ENCODE measurements around the gene FBXL3.

FBXL3 gene

DNA sequence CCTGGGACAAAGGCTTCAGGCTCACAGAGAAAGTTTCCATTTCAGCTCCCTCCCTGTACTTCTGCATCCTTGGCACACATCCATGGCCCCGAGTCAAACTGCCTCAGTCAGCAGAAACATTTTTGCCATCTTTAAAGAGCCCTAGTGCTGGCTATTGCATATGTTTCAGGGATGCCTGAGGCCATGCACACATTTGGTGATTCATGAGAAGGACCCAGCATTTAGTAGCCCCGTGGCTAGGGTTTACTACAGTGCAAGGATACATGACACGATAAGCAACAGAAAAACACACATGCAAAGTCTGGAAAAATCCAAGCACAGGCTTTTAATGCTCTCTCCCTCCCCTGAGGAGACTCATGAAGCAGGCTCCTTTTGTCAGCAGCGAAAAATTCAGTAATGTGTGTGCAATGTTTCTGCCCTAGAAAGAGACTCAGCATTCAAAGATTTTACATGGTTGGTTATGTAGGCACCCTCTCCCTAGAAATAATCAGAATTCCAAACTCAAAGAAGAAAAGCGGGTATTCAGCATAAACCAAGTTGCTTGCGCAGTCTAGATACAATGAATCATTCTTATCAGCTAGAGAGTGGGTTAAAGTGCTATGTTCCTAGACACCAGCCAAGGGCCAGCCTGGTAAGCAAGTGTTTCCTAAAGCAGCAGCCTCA, 61.1 kb downstream of the FBXL3 start:
- no peak for TF ChIP-seq GATA2 (IDR thresholded peaks at IDR 0.05; ENCODE audit: low read depth, low read length)
- no peak for TF ChIP-seq GATA3 (IDR thresholded peaks at IDR 0.05; ENCODE audit: low read depth, low read length)

DNA sequence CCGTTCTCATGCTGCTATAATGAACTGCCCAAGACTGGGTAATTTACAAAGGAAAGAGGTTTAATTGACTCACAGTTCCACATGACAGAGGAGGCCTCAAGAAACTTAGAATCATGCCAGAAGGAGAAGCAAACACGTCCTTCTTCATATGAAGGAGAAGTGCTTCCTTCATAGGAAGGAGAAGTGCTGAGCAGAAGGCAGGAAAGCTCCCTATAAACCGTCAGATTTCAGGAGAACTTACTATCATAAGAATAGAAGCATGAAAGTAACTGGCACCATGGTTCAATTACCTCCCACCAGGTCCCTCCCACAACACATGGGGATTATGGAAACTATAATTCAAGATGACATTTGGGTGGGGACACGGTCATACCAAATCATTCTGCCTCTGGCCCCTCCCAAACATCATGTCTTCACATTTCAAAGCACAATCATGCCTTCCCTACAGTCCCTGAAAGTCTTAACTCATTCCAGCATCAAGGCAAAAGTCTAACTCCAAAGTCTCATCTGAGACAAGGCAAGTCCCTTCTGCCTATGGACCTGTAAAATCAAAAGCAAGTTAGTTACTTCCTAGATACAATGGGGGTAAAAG, 68.0 kb downstream of the FBXL3 start:
- TF ChIP-seq GATA2 (IDR thresholded peaks at IDR 0.05; ENCODE audit: low read depth, low read length): no peak
- TF ChIP-seq GATA3 (IDR thresholded peaks at IDR 0.05; ENCODE audit: low read depth, low read length): no peak

DNA sequence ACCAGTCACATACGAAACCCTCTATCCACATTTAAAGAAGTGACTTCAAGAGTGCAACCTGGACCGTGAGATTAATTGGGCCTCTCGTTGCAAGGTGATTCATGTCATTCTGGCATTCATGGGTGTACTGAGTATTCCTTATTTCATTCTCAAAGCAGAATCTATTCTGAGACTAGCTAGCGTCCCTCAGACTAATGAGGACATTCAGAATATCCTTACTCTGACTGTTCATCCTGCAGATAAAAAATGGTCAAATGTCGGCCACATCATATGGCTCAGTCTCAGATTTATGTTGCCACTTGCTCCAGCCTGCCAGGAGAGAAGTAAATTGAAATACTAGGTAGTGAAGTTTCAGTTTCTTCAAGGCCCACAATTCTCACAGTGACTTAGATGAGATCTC, 71.3 kb downstream of the FBXL3 start:
- no peak for TF ChIP-seq GATA2 (IDR thresholded peaks at IDR 0.05; ENCODE audit: low read depth, low read length)
- TF ChIP-seq GATA3 (IDR thresholded peaks at IDR 0.05; ENCODE audit: low read depth, low read length): no peak

Measured in SH-SY5Y (cell line).